ENCODE data around the gene NPM1.

DNA sequence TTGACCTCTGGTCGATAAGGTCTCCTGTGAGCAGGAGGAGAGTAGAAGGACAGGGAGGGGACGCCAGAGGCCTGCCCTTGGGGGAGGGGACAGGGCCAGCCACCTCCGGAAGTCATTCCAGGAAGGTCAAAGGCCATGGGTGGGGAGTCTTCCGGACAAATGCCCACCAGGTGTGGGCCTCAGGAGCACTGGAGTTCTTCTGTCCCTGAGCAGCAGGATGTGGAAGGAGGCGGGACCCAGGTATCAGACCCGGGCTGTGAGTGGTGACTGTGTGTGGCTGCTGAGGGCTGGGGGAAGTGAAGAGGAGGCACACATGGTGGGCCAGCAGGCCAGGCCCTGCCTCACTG is 45.7 kb downstream of the NPM1 start:
- TF ChIP-seq POLR2A (IDR thresholded peaks at IDR 0.05; ENCODE audit: extremely low read depth, insufficient read length) = no peak
- TF ChIP-seq, protein P1, sequence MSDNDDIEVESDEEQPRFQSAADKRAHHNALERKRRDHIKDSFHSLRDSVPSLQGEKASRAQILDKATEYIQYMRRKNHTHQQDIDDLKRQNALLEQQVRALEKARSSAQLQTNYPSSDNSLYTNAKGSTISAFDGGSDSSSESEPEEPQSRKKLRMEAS (IDR thresholded peaks at IDR 0.05; ENCODE audit: low read depth, low read length) = no peak
